GM12874 (cell line): ENCODE measurements around the gene BMX.

Experiments
- TF ChIP-seq, protein P1 (sequence below): IDR thresholded peaks from 2 replicates; pipeline ENCODE4 v1.5.1; 2011; ENCODE audit warnings: low read depth, mild to moderate bottlenecking, control low read depth, low read length, moderate library complexity; ENCODE audit not compliant: insufficient read depth

Gene BMX

DNA sequence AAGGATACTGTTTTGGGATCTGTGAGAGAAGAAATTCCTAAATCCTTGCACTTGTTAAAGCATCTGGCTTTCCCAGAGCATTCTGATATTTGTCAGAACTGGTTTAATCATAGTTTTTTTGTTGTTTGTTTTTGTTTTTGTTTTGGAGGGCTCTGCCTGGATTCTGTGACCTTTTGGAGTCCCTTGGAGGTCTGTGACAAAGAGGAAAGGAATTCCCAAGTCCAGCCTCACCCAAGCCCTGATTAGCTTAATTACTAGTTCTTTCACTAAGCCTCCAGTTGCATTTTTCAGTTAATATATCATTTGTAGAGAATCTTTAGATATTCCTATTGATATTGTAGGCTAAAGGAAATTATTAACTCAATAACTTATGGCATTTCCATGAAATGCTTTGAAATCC is 99.4 kb downstream of the BMX start:
- TF ChIP-seq, protein P1, sequence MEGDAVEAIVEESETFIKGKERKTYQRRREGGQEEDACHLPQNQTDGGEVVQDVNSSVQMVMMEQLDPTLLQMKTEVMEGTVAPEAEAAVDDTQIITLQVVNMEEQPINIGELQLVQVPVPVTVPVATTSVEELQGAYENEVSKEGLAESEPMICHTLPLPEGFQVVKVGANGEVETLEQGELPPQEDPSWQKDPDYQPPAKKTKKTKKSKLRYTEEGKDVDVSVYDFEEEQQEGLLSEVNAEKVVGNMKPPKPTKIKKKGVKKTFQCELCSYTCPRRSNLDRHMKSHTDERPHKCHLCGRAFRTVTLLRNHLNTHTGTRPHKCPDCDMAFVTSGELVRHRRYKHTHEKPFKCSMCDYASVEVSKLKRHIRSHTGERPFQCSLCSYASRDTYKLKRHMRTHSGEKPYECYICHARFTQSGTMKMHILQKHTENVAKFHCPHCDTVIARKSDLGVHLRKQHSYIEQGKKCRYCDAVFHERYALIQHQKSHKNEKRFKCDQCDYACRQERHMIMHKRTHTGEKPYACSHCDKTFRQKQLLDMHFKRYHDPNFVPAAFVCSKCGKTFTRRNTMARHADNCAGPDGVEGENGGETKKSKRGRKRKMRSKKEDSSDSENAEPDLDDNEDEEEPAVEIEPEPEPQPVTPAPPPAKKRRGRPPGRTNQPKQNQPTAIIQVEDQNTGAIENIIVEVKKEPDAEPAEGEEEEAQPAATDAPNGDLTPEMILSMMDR: no peak

DNA sequence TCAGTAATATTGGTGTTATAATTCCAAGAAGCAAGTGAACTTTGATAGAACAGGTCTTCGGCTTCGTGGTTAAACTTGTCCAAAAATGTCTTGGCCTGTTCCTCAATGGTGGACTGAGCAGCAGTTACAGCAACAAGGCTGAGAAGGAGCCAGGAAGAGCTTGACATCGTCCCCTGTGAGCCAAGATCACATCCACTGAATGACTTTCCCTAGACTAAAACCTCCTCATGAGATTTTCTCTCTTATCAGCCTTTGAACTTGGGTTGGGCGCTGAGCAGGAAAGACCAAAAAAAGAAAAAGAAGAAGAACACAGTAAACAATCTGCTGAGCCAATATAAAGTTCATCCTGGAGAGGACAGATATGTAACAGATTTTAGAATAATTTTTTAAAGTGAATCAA is 100.1 kb downstream of the BMX start, which contains the start of gene ACE2:
TSS of gene ACE2 (minus strand) at position 216 of the 400 bp plus-strand sequence. CDS start at position 167, 49 bp downstream.
- TF ChIP-seq, protein P1: no peak

DNA sequence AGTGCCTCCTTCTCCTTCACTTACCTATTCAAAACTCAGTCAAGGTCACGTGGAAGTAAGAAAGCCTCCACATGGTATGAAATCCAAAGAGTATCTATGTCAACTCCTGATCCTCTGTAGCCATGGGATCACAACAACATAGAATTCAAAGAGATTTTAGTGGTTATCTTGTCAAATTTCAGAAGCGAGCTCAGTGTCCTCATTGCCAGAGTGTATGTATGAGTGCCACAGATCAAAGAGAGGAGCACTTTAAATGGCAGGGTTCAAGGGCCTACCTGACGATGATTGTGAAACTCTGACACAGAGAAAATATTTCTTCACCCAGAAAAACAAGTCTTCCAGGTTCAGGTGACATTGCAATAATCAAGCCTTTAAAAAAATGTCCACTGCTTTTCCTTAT is 101.3 kb downstream of the BMX start:
- TF ChIP-seq, protein P1: no peak

DNA sequence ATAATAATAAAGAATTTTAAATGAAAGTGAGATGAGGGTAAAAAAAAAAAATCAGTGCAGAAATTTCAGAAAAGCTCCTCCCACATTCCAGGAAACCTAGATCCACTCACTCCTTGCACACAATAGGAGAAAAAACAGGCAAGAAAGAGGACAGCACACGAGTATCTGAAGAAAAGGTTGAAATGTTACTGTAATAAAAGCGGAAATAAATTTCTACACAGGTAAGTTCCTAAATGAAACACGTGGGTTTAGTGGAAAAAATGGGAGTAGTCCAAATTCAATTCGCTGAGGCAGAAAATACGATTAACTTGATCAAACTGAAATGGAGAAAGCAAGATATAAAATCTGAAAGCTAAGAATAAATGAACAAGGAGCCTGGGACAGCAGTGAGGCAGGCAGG is 102.2 kb downstream of the BMX start:
- TF ChIP-seq, protein P1: no peak

DNA sequence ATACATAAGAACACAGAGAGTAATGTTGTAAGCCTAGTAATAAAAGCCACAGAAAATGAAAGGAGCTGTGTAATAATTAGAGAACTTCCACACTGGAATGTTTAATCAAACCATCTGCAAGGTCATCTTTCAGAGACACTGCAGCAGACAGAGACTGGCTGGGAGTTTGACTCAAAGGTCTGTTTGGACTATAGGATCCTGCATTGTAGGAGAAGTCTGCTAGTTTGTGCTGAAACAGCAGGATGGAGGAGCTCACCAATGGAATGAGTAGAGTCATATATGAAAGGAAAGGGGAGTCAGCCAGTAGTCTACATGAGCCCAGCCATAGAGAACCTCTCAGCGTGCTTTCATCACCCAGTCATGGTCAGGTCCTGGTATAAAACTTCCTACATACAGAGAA is 104.6 kb downstream of the BMX start:
- TF ChIP-seq, protein P1: no peak
